ENCODE measurements around the gene TPST2.

GRCh38 chr22:26474682-26475081, 115.2 kb downstream of the TPST2 start:
- TF ChIP-seq TAF1 (IDR thresholded peaks at IDR 0.05; ENCODE audit: borderline replicate concordance, insufficient read depth, low read length), result no peak
- TF ChIP-seq POLR2AphosphoS5 (IDR thresholded peaks at IDR 0.05; ENCODE audit: low read depth, low read length), result no peak
- no peak for TF ChIP-seq FOXP2 (optimal IDR thresholded peaks at IDR 0.05; ENCODE audit: borderline replicate concordance, extremely low read depth, extremely low read length, insufficient read depth)
- TF ChIP-seq REST (IDR thresholded peaks at IDR 0.05; ENCODE audit: insufficient read depth in 1 of 2, low read depth in 2 of 2, low read length in 2 of 2), result no peak
- no peak for TF ChIP-seq SIN3A (IDR thresholded peaks at IDR 0.05; ENCODE audit: borderline replicate concordance, insufficient read depth, low read length)

Data from PFSK-1 (cell line).